PC-3 (cell line): ENCODE data around the gene HOMER3. TPM values are rescaled to one million over a fixed set of nuclear protein-coding genes. Genes with fewer than 3 reads are reported as not detected.

ENCODE experiments used
- ATAC-seq: fragments of 200-7000 bp; cut with Tn5 transposase; 2 replicates; pipeline ENCODE4 v1.9.1; 2020; ENCODE audit warnings: mild to moderate bottlenecking, moderate library complexity
- BruUV-seq: library from RNA; stranded (reverse); fragments of 400-500 nt; replicated peaks from 2 replicates; lab custom pipeline; 2021; lab: Mats Ljungman, UMichigan
- CTCF ChIA-PET: fragments of 300-600 bp; sonication (Branson Sonifier 250); formaldehyde crosslinking; loops from one replicate; lab custom pipeline; 2022; ENCODE audit warnings: antibody characterized with exemption; lab: Charles Lee
- POLR2A ChIA-PET: fragments of 300-600 bp; sonication (Branson Sonifier 250); formaldehyde crosslinking; loops from one replicate; lab custom pipeline; 2022; ENCODE audit warnings: antibody characterized with exemption; ENCODE audit not compliant: unreplicated experiment; lab: Charles Lee
- DNase-seq: peaks from one replicate; pipeline ENCODE4 v3.0.0-alpha.2; 2015
- H2AFZ ChIP-seq: fragments of 300-600 bp; sonication (generic); 2 replicates; pipeline ENCODE4 v1.6.0; 2016; ENCODE audit warnings: antibody characterized with exemption, low read length
- H3F3A ChIP-seq: fragments of 300-600 bp; sonication (generic); one replicate; pipeline ENCODE4 v1.6.0; 2017; ENCODE audit warnings: antibody characterized with exemption, low read length, control low read depth, mild to moderate bottlenecking; ENCODE audit not compliant: unreplicated experiment
- H3K27ac ChIP-seq: fragments of 300-600 bp; sonication (generic); 2 replicates; pipeline ENCODE4 v1.5.1; 2016; ENCODE audit warnings: mild to moderate bottlenecking, low read length
- H3K27me3 ChIP-seq: fragments of 300-600 bp; sonication (generic); 2 replicates; pipeline ENCODE4 v1.6.1; 2016; ENCODE audit warnings: low read length, mixed read lengths
- H3K36me3 ChIP-seq: fragments of 300-600 bp; sonication (generic); 2 replicates; pipeline ENCODE4 v1.6.1; 2016; ENCODE audit warnings: low read depth, mixed run types, low read length, mixed read lengths
- H3K4me1 ChIP-seq: fragments of 300-600 bp; sonication (generic); 2 replicates; pipeline ENCODE4 v1.5.1; 2016; ENCODE audit warnings: low read length; ENCODE audit not compliant: insufficient read depth
- H3K4me2 ChIP-seq: fragments of 300-600 bp; sonication (generic); 2 replicates; pipeline ENCODE4 v1.6.0; 2016; ENCODE audit warnings: low read length
- H3K4me3 ChIP-seq: fragments of 300-600 bp; sonication (generic); 2 replicates; pipeline ENCODE4 v1.5.1; 2016; ENCODE audit warnings: mild to moderate bottlenecking, low read length, mixed read lengths
- H3K79me2 ChIP-seq: fragments of 300-600 bp; sonication (generic); 2 replicates; pipeline ENCODE4 v1.6.1; 2017; ENCODE audit warnings: low read length, mixed read lengths
- H3K9ac ChIP-seq: fragments of 300-600 bp; sonication (generic); 2 replicates; pipeline ENCODE4 v1.6.0; 2016; ENCODE audit warnings: mild to moderate bottlenecking, low read length
- H3K9me2 ChIP-seq: fragments of 300-600 bp; sonication (generic); replicated peaks from 2 replicates; pipeline ENCODE4 v1.6.1; 2016; ENCODE audit warnings: mixed run types, low read length, mixed read lengths
- H3K9me3 ChIP-seq: fragments of 300-600 bp; sonication (generic); 2 replicates; pipeline ENCODE4 v1.6.1; 2016; ENCODE audit warnings: low read length, mixed read lengths
- H4K20me1 ChIP-seq: fragments of 300-600 bp; sonication (generic); 2 replicates; pipeline ENCODE4 v1.6.1; 2016; ENCODE audit warnings: low read length, mixed read lengths
- EZH2 ChIP-seq: fragments of 300-600 bp; sonication (generic); IDR thresholded peaks from one replicate; pipeline ENCODE4 v1.6.1; 2017; ENCODE audit warnings: antibody characterized with exemption, mild to moderate bottlenecking, low read length; ENCODE audit not compliant: unreplicated experiment
- EZH2phosphoT487 ChIP-seq: fragments of 300-600 bp; sonication (generic); IDR thresholded peaks from 2 replicates; pipeline ENCODE4 v1.6.1; 2018; ENCODE audit warnings: mild to moderate bottlenecking, antibody characterized with exemption, low read length, borderline replicate concordance
- intact Hi-C: fragments of 100-400 bp; cut with micrococcal nuclease; formaldehyde crosslinking; loops from 2 replicates; pipeline ENCODE4 v1.9.0; 2023
- total RNA-seq: library from RNA; depleted of rRNA; stranded (reverse); fragments of >200 nt; gene quantifications from 2 replicates; pipeline ENCODE4 v1.2.3, GENCODE V29; 2014
- TF ChIP-seq, protein P1 (sequence below): fragments of 300-600 bp; sonication (generic); conservative IDR thresholded peaks from 2 replicates; pipeline ENCODE4 v1.5.1; 2017; ENCODE audit warnings: antibody characterized with exemption, low read depth, mild to moderate bottlenecking, low read length

Gene HOMER3
- total RNA-seq, 1 experiment from 2014 or later, result 118 TPM

DNA sequence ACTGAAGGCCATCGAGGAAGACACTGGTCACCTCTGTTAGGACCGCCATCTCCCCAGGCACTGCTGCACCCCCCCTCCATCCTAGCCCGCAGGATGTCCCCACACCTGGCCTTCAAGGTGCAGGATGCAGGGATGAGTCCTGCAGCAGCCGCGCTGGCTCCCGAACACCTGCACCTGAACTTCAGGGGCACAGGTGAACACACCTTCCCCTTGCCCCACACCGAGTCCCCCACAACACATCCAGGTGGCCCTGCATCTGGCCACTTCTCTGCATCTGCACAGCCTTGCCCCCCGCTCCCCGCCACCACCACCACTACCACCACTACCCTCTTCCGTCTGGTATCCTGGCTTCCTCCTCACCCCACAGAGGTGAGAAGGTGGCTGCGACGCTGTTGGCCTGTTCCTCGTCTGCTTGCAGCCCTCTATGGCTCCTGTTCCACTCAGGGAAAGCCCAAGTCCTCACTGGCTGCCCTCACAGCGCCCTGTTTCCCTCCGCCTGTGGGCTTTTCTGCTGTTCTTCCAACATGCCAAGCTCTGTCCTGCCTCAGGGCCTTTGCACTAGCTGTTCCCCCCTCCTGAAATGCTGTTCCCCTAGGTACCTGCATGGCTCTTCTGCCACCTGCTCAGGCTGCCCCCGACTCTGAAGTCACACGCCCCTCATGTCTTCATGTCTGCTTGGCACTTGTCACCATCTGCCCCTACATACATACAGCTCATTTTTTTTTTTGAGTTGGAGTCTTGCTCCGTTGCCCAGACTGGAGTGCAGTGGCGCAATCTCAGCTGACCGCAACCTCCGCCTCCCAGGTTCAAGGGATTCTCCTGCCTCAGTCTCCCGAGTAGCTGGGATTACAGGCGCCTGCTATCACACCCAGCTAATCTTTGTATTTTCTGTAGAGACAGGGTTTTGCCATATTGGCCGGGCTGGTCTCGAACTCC, 43.7 kb downstream of the HOMER3 start:
- ChIA-PET CTCF (no interaction called here), POLR2A (interaction anchor here (0.5 to 0.6 kb wide), 2 partner anchors 22 to 233 kb away, joined by 3 to 4 read pairs; partner anchors contain the start of gene COPE)
- Histone ChIP-seq H4K20me1 (no peaks in the 10 kb centered on the region), H3K27ac (no peak overlapping the region), H3K36me3 (peaks cover 7% of the 10 kb centered on the region; the same call in 1 of the 2 replicates), H3K9ac (no peak overlapping the region), H3K9me2 (no peaks in the 10 kb centered on the region), H3K9me3 (no peaks in the 10 kb centered on the region), H3K4me3 (no peak overlapping the region), H3K4me1 (no peaks in the 10 kb centered on the region), H3K27me3 (peaks cover 14% of the 10 kb centered on the region; the same call in 1 of the 2 replicates), H3F3A (no peaks in the 10 kb centered on the region), H3K4me2 (no peak overlapping the region), H3K79me2 (no peaks in the 10 kb centered on the region), H2AFZ (no peak overlapping the region)
- ATAC-seq (no peak), DNase-seq (no peak)
- no TSS peak for BruUV-seq
- TF ChIP-seq EZH2phosphoT487 (no peak), EZH2 (no peak)
- TF ChIP-seq, protein P1, sequence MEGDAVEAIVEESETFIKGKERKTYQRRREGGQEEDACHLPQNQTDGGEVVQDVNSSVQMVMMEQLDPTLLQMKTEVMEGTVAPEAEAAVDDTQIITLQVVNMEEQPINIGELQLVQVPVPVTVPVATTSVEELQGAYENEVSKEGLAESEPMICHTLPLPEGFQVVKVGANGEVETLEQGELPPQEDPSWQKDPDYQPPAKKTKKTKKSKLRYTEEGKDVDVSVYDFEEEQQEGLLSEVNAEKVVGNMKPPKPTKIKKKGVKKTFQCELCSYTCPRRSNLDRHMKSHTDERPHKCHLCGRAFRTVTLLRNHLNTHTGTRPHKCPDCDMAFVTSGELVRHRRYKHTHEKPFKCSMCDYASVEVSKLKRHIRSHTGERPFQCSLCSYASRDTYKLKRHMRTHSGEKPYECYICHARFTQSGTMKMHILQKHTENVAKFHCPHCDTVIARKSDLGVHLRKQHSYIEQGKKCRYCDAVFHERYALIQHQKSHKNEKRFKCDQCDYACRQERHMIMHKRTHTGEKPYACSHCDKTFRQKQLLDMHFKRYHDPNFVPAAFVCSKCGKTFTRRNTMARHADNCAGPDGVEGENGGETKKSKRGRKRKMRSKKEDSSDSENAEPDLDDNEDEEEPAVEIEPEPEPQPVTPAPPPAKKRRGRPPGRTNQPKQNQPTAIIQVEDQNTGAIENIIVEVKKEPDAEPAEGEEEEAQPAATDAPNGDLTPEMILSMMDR, result no peak
- intact Hi-C loops, result no loop called here

DNA sequence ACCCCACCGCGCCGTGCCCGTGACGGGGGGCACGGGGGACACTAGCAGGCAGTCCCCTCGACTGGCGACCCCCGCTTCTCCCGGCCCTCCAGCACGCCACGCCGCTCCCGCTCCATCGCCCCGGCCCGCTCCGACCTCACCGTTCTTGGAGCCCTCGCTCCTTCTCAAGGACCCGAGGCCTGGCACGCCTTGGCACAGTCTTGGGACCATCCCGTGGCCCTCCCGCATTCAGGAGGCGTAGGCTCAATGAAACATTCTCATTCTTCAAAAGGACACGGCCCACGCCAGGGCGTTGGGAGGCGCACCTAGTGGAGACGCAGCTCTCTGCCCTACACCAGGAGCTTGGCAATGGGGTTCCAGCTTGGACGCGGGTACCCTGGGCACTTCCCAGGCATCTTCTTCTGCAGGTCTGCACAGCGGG, 44.6 kb downstream of the HOMER3 start:
- no TSS peak for BruUV-seq
- ATAC-seq, result peak; percentile 29
- Histone ChIP-seq H3K9ac (no peak overlapping the region), H2AFZ (no peak overlapping the region), H3K27ac (no peak overlapping the region), H3K9me2 (no peaks in the 10 kb centered on the region), H4K20me1 (no peaks in the 10 kb centered on the region), H3K79me2 (no peaks in the 10 kb centered on the region), H3K4me3 (no peak overlapping the region), H3K36me3 (peaks cover 3% of the 10 kb centered on the region; the same call in 1 of the 2 replicates), H3K27me3 (peaks cover 14% of the 10 kb centered on the region; the same call in 1 of the 2 replicates), H3F3A (no peaks in the 10 kb centered on the region), H3K4me2 (no peak overlapping the region), H3K4me1 (no peaks in the 10 kb centered on the region), H3K9me3 (no peaks in the 10 kb centered on the region)
- TF ChIP-seq, protein P1, result no peak
- TF ChIP-seq EZH2, result no peak
- TF ChIP-seq EZH2phosphoT487, result no peak
- ChIA-PET CTCF (no interaction called here), POLR2A (interaction anchor here (0.6 kb wide), 1 partner anchor 23 kb away, joined by 3 read pairs; the partner anchor contains the start of gene COPE)
- intact Hi-C loops, result no loop called here
- peak; percentile 26 for DNase-seq
